DMS153 treated with DMSO at 0.1 percent for 48 hours (cell line): ENCODE measurements around the gene PIBF1.
A peak's percentile ranks its signal among the peaks of the same experiment; 100 is the strongest.
"Not testable (repeated sequence)": the region's sequence is repeated elsewhere in the genome, so short reads cannot be mapped to it uniquely, and the experiment has no call there.

Source experiments
- DNase-seq: peaks from one replicate; lab custom pipeline; 2025; ENCODE audit not compliant: unreplicated experiment; lab: John Stamatoyannopoulos, UW

PIBF1 gene

GRCh38 chr13:72820898-72821279 is 39.0 kb downstream of the PIBF1 start:
- no peak for DNase-seq

GRCh38 chr13:72823081-72823480 is 41.1 kb downstream of the PIBF1 start:
- no peak for DNase-seq

GRCh38 chr13:72823724-72824123 is 41.8 kb downstream of the PIBF1 start:
- no peak for DNase-seq

GRCh38 chr13:72834601-72835000 is 52.7 kb downstream of the PIBF1 start:
- no peak for DNase-seq

- peak; percentile 41 for DNase-seq
Measured at GRCh38 chr13:72839831-72840426, 58.0 kb downstream of the PIBF1 start.

- DNase-seq = no peak
Measured at GRCh38 chr13:72842991-72843390, 61.1 kb downstream of the PIBF1 start.

- not testable (repeated sequence) for DNase-seq
Measured at GRCh38 chr13:72845148-72845547, 63.2 kb downstream of the PIBF1 start.

GRCh38 chr13:72849571-72849970 is 67.6 kb downstream of the PIBF1 start:
- no peak for DNase-seq

- no peak for DNase-seq
Measured at GRCh38 chr13:72850959-72851677, 69.2 kb downstream of the PIBF1 start.

GRCh38 chr13:72851678-72852014 is 69.7 kb downstream of the PIBF1 start:
- no peak for DNase-seq

- DNase-seq = no peak
Measured at GRCh38 chr13:72852207-72852606, 70.3 kb downstream of the PIBF1 start.

- no peak for DNase-seq
Measured at GRCh38 chr13:72853000-72853399, 71.1 kb downstream of the PIBF1 start.

- no peak for DNase-seq
Measured at GRCh38 chr13:72864142-72865011, 82.4 kb downstream of the PIBF1 start.

- DNase-seq = no peak
Measured at GRCh38 chr13:72868229-72868628, 86.3 kb downstream of the PIBF1 start.

GRCh38 chr13:72875233-72875632 is 93.3 kb downstream of the PIBF1 start:
- DNase-seq = no peak

GRCh38 chr13:72884101-72884500 is 102.2 kb downstream of the PIBF1 start:
- DNase-seq = no peak

- DNase-seq = no peak
Measured at GRCh38 chr13:72886272-72887067, 104.5 kb downstream of the PIBF1 start.

- DNase-seq = no peak
Measured at GRCh38 chr13:72889495-72889894, 107.6 kb downstream of the PIBF1 start.

- DNase-seq = no peak
Measured at GRCh38 chr13:72890546-72890945, 108.6 kb downstream of the PIBF1 start.

GRCh38 chr13:72891423-72891822 is 109.5 kb downstream of the PIBF1 start:
- no peak for DNase-seq

- DNase-seq = no peak
Measured at GRCh38 chr13:72896869-72897268, 114.9 kb downstream of the PIBF1 start.
